Neural cell (in vitro differentiated cells): Measurements from ENCODE around the gene ZNF574. TPM values are rescaled to one million over a fixed set of nuclear protein-coding genes. Genes with fewer than 3 reads are reported as not detected.

Experiments used
- H2AFZ ChIP-seq: fragments of 200-600, 300-800 bp; sonication (generic), shearing (Covaris generic); 2 replicates; pipeline ENCODE4 v1.6.0; 2014; ENCODE audit warnings: low read depth, mild to moderate bottlenecking, antibody characterized with exemption, low read length, moderate library complexity
- H3F3A ChIP-seq: fragments of 200-600 bp; shearing (Covaris generic); 2 replicates; pipeline ENCODE4 v1.6.1; 2016; ENCODE audit warnings: mild to moderate bottlenecking, moderate library complexity, mixed read lengths, antibody characterized with exemption, low read length; ENCODE audit not compliant: insufficient read depth, poor library complexity, severe bottlenecking
- H3K27ac ChIP-seq: fragments of 200-600, 300-800 bp; sonication (generic), shearing (Covaris generic); 2 replicates; pipeline ENCODE4 v1.5.1; 2014; ENCODE audit warnings: mild to moderate bottlenecking, low read length, moderate library complexity
- H3K27me3 ChIP-seq: fragments of 300-800, 200-600 bp; sonication (generic), shearing (Covaris generic); 2 replicates; pipeline ENCODE4 v1.6.0; 2014; ENCODE audit warnings: mild to moderate bottlenecking, low read depth, low read length, moderate library complexity; ENCODE audit not compliant: insufficient read depth
- H3K36me3 ChIP-seq: fragments of 300-800, 200-600 bp; sonication (generic), shearing (Covaris generic); 2 replicates; pipeline ENCODE4 v1.5.1; 2014; ENCODE audit warnings: mild to moderate bottlenecking, antibody characterized with exemption, low read length, moderate library complexity; ENCODE audit not compliant: insufficient read depth
- H3K4me2 ChIP-seq: fragments of 300-800, 200-600 bp; sonication (generic), shearing (Covaris generic); 2 replicates; pipeline ENCODE4 v1.6.0; 2014; ENCODE audit warnings: mild to moderate bottlenecking, low read length
- H3K4me3 ChIP-seq: fragments of 300-800, 200-600 bp; sonication (generic), shearing (Covaris generic); 2 replicates; pipeline ENCODE4 v1.5.1; 2014; ENCODE audit warnings: mild to moderate bottlenecking, low read length, moderate library complexity
- H3K79me2 ChIP-seq: fragments of 200-600 bp; shearing (Covaris generic); replicated peaks from 2 replicates; pipeline ENCODE4 v1.6.0; 2014; ENCODE audit warnings: mild to moderate bottlenecking, low read length, moderate library complexity; ENCODE audit not compliant: insufficient read depth
- H3K9ac ChIP-seq: fragments of 300-800, 200-600 bp; sonication (generic), shearing (Covaris generic); 2 replicates; pipeline ENCODE4 v1.6.1; 2016; ENCODE audit warnings: mild to moderate bottlenecking, low read length, mixed read lengths
- H3K9me2 ChIP-seq: fragments of 200-600 bp; shearing (Covaris generic); 2 replicates; pipeline ENCODE4 v1.6.1; 2016; ENCODE audit warnings: mild to moderate bottlenecking, low read length, mixed read lengths; ENCODE audit not compliant: insufficient read depth
- H3K9me3 ChIP-seq: fragments of 200-600, 300-800 bp; sonication (generic), shearing (Covaris generic); 2 replicates; pipeline ENCODE4 v1.6.1; 2016; ENCODE audit warnings: mild to moderate bottlenecking, mixed run types, low read length, moderate library complexity, mixed read lengths
- H4K20me1 ChIP-seq: fragments of 200-600 bp; shearing (Covaris generic); 2 replicates; pipeline ENCODE4 v1.6.1; 2016; ENCODE audit warnings: mild to moderate bottlenecking, mixed run types; ENCODE audit not compliant: insufficient read depth
- EP300 ChIP-seq: fragments of 450-650 bp; conservative IDR thresholded peaks from 2 replicates; pipeline ENCODE4 v1.6.1; 2014; ENCODE audit warnings: antibody characterized with exemption, mild to moderate bottlenecking, moderate library complexity; ENCODE audit not compliant: poor library complexity, severe bottlenecking
- EZH2 ChIP-seq: fragments of 200-600, 300-800 bp; shearing (Covaris generic), sonication (generic); IDR thresholded peaks from 2 replicates; pipeline ENCODE4 v1.6.1; 2014; ENCODE audit warnings: antibody characterized with exemption, low read length, borderline replicate concordance, mild to moderate bottlenecking; ENCODE audit not compliant: insufficient read depth, poor library complexity, severe bottlenecking
- MXI1 ChIP-seq: fragments of 450-650 bp; conservative IDR thresholded peaks from 2 replicates; pipeline ENCODE4 v1.6.1; 2014; ENCODE audit warnings: antibody characterized with exemption, mild to moderate bottlenecking; ENCODE audit not compliant: poor library complexity, severe bottlenecking
- POLR2AphosphoS5 ChIP-seq: IDR thresholded peaks from 2 replicates; pipeline ENCODE4 v1.6.1; 2012
- RAD21 ChIP-seq: fragments of 450-650 bp; conservative IDR thresholded peaks from 2 replicates; pipeline ENCODE4 v1.6.1; 2014; ENCODE audit warnings: antibody characterized with exemption, mild to moderate bottlenecking, moderate library complexity
- SMC3 ChIP-seq: fragments of 450-650 bp; conservative IDR thresholded peaks from 2 replicates; pipeline ENCODE4 v1.6.1; 2014; ENCODE audit warnings: antibody characterized with exemption, mild to moderate bottlenecking, moderate library complexity; ENCODE audit not compliant: poor library complexity
- TAF1 ChIP-seq: IDR thresholded peaks from 2 replicates; pipeline ENCODE4 v1.6.1; 2012; ENCODE audit warnings: low read depth
- polyA plus RNA-seq: library from polyadenylated mRNA; depleted of rRNA; stranded (reverse); fragments of >200 nt; gene quantifications from 2 replicates; pipeline ENCODE4 v1.2.3, GENCODE V29; 2014
- TF ChIP-seq, protein P1 (sequence below): fragments of 450-650 bp; IDR thresholded peaks from 2 replicates; pipeline ENCODE4 v1.5.1; 2014; ENCODE audit warnings: antibody characterized with exemption, mild to moderate bottlenecking, moderate library complexity; ENCODE audit not compliant: poor library complexity, severe bottlenecking
- TF ChIP-seq, protein P2 (sequence below): IDR thresholded peaks from 2 replicates; pipeline ENCODE4 v1.6.1; 2012; ENCODE audit warnings: borderline replicate concordance

ZNF574 gene
- polyA plus RNA-seq, 1 donor from 2014 or later, result 7.0 TPM

DNA sequence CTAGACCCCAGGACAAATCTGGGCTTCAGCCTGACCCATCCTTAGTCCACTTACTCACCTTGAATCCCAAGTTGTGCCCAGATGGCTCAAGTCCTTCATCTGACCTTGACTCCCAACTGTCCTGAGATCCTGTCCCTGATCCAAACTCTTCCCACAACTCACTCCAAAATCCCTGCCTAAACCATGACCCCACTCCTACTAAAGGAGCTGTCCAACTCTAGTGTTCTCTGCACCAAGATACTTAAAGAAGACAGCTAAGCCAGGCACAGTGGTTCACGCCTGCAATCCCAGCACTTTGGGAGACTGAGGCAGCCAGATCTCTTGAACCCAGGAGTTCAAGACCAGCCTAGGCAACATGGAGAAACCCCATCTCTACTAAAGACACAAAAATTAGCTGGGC lies 47.8 kb downstream of the ZNF574 start:
- Histone ChIP-seq H3K9me2 (no peaks in the 10 kb centered on the region), H2AFZ (no peak overlapping the region), H3K36me3 (no peaks in the 10 kb centered on the region), H3K9me3 (no peaks in the 10 kb centered on the region), H3K4me2 (no peak overlapping the region), H3F3A (no peaks in the 10 kb centered on the region), H4K20me1 (no peaks in the 10 kb centered on the region), H3K79me2 (no peaks in the 10 kb centered on the region), H3K9ac (no peak overlapping the region), H3K27me3 (no peaks in the 10 kb centered on the region), H3K27ac (no peak overlapping the region), H3K4me3 (no peak overlapping the region)
- TF ChIP-seq POLR2AphosphoS5 (no peak), EZH2 (no peak), TAF1 (no peak), SMC3 (no peak), MXI1 (no peak), EP300 (no peak), RAD21 (no peak)
- TF ChIP-seq, protein P1, sequence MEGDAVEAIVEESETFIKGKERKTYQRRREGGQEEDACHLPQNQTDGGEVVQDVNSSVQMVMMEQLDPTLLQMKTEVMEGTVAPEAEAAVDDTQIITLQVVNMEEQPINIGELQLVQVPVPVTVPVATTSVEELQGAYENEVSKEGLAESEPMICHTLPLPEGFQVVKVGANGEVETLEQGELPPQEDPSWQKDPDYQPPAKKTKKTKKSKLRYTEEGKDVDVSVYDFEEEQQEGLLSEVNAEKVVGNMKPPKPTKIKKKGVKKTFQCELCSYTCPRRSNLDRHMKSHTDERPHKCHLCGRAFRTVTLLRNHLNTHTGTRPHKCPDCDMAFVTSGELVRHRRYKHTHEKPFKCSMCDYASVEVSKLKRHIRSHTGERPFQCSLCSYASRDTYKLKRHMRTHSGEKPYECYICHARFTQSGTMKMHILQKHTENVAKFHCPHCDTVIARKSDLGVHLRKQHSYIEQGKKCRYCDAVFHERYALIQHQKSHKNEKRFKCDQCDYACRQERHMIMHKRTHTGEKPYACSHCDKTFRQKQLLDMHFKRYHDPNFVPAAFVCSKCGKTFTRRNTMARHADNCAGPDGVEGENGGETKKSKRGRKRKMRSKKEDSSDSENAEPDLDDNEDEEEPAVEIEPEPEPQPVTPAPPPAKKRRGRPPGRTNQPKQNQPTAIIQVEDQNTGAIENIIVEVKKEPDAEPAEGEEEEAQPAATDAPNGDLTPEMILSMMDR, result no peak
- TF ChIP-seq, protein P2, sequence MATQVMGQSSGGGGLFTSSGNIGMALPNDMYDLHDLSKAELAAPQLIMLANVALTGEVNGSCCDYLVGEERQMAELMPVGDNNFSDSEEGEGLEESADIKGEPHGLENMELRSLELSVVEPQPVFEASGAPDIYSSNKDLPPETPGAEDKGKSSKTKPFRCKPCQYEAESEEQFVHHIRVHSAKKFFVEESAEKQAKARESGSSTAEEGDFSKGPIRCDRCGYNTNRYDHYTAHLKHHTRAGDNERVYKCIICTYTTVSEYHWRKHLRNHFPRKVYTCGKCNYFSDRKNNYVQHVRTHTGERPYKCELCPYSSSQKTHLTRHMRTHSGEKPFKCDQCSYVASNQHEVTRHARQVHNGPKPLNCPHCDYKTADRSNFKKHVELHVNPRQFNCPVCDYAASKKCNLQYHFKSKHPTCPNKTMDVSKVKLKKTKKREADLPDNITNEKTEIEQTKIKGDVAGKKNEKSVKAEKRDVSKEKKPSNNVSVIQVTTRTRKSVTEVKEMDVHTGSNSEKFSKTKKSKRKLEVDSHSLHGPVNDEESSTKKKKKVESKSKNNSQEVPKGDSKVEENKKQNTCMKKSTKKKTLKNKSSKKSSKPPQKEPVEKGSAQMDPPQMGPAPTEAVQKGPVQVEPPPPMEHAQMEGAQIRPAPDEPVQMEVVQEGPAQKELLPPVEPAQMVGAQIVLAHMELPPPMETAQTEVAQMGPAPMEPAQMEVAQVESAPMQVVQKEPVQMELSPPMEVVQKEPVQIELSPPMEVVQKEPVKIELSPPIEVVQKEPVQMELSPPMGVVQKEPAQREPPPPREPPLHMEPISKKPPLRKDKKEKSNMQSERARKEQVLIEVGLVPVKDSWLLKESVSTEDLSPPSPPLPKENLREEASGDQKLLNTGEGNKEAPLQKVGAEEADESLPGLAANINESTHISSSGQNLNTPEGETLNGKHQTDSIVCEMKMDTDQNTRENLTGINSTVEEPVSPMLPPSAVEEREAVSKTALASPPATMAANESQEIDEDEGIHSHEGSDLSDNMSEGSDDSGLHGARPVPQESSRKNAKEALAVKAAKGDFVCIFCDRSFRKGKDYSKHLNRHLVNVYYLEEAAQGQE, result no peak

DNA sequence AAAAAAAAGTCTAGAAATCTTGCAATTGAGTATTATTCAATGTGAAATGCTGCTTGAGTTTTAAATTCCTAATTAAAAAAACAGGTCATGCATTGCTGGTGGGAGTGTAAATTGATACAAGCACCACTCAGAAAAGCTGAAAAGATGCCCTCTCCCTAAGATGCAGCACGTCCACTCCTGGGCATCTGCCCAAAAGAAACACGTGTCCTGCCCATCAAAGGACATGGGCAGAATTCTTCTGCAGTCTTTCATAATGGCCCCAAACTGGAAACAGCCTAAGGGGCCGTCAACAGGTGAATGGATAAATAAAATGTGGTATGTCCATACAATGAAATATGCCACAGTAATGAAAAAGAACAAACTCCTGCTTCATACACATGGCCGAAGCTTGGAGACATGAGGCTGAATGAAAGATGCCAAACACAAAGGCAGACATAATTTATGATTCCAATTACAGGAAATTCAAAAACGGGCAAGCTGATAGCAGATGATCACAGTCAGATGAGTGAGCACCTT lies 48.5 kb downstream of the ZNF574 start:
- Histone ChIP-seq H3K79me2 (no peaks in the 10 kb centered on the region), H3K9ac (no peak overlapping the region), H3K9me2 (no peaks in the 10 kb centered on the region), H3F3A (no peaks in the 10 kb centered on the region), H3K27me3 (no peaks in the 10 kb centered on the region), H3K9me3 (no peaks in the 10 kb centered on the region), H2AFZ (no peak overlapping the region), H3K27ac (no peak overlapping the region), H3K4me3 (no peak overlapping the region), H3K36me3 (no peaks in the 10 kb centered on the region), H3K4me2 (no peak overlapping the region), H4K20me1 (no peaks in the 10 kb centered on the region)
- no peak for TF ChIP-seq SMC3
- TF ChIP-seq EP300, result no peak
- no peak for TF ChIP-seq POLR2AphosphoS5
- TF ChIP-seq, protein P1, result no peak
